ENCODE data around the gene PIK3R5. TPM values are rescaled to one million over a fixed set of nuclear protein-coding genes. Genes with fewer than 3 reads are reported as not detected.

The PIK3R5 gene
- total RNA-seq, 1 donor from 2014 or later, result 2.1 TPM

DNA sequence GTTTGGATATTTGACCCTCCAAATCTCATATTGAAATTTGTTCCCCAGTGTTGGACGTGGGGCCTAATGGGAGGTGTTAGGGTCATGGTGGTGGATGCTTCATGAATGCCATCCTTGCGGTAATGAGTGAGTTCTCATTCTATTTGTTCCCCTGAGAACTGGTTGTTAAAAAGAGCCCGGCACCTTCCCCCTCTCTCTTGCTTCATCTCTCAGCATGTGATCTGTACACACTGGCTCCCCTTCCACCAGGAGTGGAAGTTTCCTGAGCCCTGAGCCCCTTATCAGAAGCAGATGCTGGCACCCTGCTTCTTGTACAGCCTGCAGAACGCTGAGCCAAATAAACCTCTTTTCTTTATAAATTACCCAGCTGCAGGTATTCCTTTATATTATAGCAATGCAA, 123.7 kb downstream of the PIK3R5 start:
- Histone ChIP-seq H3K9me3 (ENCODE audit: control insufficient read depth in 3 of 3, low read length in 3 of 3) (peaks cover 0 to 2% (median 0%) of the 10 kb centered on the region in 3 donors), H3K27me3 (ENCODE audit: control insufficient read depth in 3 of 3, insufficient read depth in 3 of 3, low read length in 3 of 3) (peaks cover 0 to 8% (median 4%) of the 10 kb centered on the region in 3 donors), H3K36me3 (ENCODE audit: control insufficient read depth in 3 of 3, insufficient read depth in 3 of 3, low read length in 3 of 3) (no peaks in the 10 kb centered on the region), H3K4me3 (ENCODE audit: low read length in 3 of 3) (no peak overlapping the region), H3K4me1 (ENCODE audit: control insufficient read depth in 3 of 3, insufficient read depth in 3 of 3, low read length in 3 of 3) (no peaks in the 10 kb centered on the region), H3K9ac (ENCODE audit: low read depth in 1 of 3, low read length in 3 of 3) (no peak overlapping the region), H3K27ac (ENCODE audit: low read depth, low read length) (no peak overlapping the region)

GRCh38 chr17:8839410-8839935, 126.0 kb downstream of the PIK3R5 start:
- no peak overlapping the region for H3K4me3 ChIP-seq (ENCODE audit: low read length in 3 of 3)
- H3K27me3 ChIP-seq (ENCODE audit: control insufficient read depth in 3 of 3, insufficient read depth in 3 of 3, low read length in 3 of 3), result peaks cover 0 to 15% (median 13%) of the 10 kb centered on the region in 3 donors
- no peak overlapping the region for H3K27ac ChIP-seq (ENCODE audit: low read depth, low read length)
- H3K36me3 ChIP-seq (ENCODE audit: control insufficient read depth in 3 of 3, insufficient read depth in 3 of 3, low read length in 3 of 3), result no peaks in the 10 kb centered on the region
- no peak overlapping the region for H3K9ac ChIP-seq (ENCODE audit: low read depth in 1 of 3, low read length in 3 of 3)
- H3K9me3 ChIP-seq (ENCODE audit: control insufficient read depth in 3 of 3, low read length in 3 of 3), result peaks cover 0 to 2% (median 0%) of the 10 kb centered on the region in 3 donors
- no peaks in the 10 kb centered on the region for H3K4me1 ChIP-seq (ENCODE audit: control insufficient read depth in 3 of 3, insufficient read depth in 3 of 3, low read length in 3 of 3)

GRCh38 chr17:8838551-8839095, 126.9 kb downstream of the PIK3R5 start:
- no peaks in the 10 kb centered on the region for H3K4me1 ChIP-seq (ENCODE audit: control insufficient read depth in 3 of 3, insufficient read depth in 3 of 3, low read length in 3 of 3)
- no peak overlapping the region for H3K27ac ChIP-seq (ENCODE audit: low read depth, low read length)
- H3K4me3 ChIP-seq (ENCODE audit: low read length in 3 of 3), result no peak overlapping the region
- H3K27me3 ChIP-seq (ENCODE audit: control insufficient read depth in 3 of 3, insufficient read depth in 3 of 3, low read length in 3 of 3), result peaks cover 0 to 15% (median 13%) of the 10 kb centered on the region in 3 donors
- no peaks in the 10 kb centered on the region for H3K36me3 ChIP-seq (ENCODE audit: control insufficient read depth in 3 of 3, insufficient read depth in 3 of 3, low read length in 3 of 3)
- H3K9me3 ChIP-seq (ENCODE audit: control insufficient read depth in 3 of 3, low read length in 3 of 3), result peaks cover 0 to under 1% (median 0%) of the 10 kb centered on the region in 3 donors
- no peak overlapping the region for H3K9ac ChIP-seq (ENCODE audit: low read depth in 1 of 3, low read length in 3 of 3)

- no peak overlapping the region for H3K27ac ChIP-seq (ENCODE audit: low read depth, low read length)
- H3K27me3 ChIP-seq (ENCODE audit: control insufficient read depth in 3 of 3, insufficient read depth in 3 of 3, low read length in 3 of 3), result peaks cover 3 to 23% (median 20%) of the 10 kb centered on the region in 3 donors
- H3K4me1 ChIP-seq (ENCODE audit: control insufficient read depth in 3 of 3, insufficient read depth in 3 of 3, low read length in 3 of 3), result no peaks in the 10 kb centered on the region
- H3K4me3 ChIP-seq (ENCODE audit: low read length in 3 of 3), result no peak overlapping the region
- no peaks in the 10 kb centered on the region for H3K9me3 ChIP-seq (ENCODE audit: control insufficient read depth in 3 of 3, low read length in 3 of 3)
- no peak overlapping the region for H3K9ac ChIP-seq (ENCODE audit: low read depth in 1 of 3, low read length in 3 of 3)
- H3K36me3 ChIP-seq (ENCODE audit: control insufficient read depth in 3 of 3, insufficient read depth in 3 of 3, low read length in 3 of 3), result no peaks in the 10 kb centered on the region
These were observed 127.9 kb downstream of the PIK3R5 start for GRCh38 chr17:8837563-8838075.

- Histone ChIP-seq H3K36me3 (ENCODE audit: control insufficient read depth in 3 of 3, insufficient read depth in 3 of 3, low read length in 3 of 3) (no peaks in the 10 kb centered on the region), H3K4me3 (ENCODE audit: low read length in 3 of 3) (no peak overlapping the region), H3K27me3 (ENCODE audit: control insufficient read depth in 3 of 3, insufficient read depth in 3 of 3, low read length in 3 of 3) (peaks cover 3 to 23% (median 22%) of the 10 kb centered on the region in 3 donors), H3K9me3 (ENCODE audit: control insufficient read depth in 3 of 3, low read length in 3 of 3) (no peaks in the 10 kb centered on the region), H3K4me1 (ENCODE audit: control insufficient read depth in 3 of 3, insufficient read depth in 3 of 3, low read length in 3 of 3) (no peaks in the 10 kb centered on the region), H3K27ac (ENCODE audit: low read depth, low read length) (no peak overlapping the region), H3K9ac (ENCODE audit: low read depth in 1 of 3, low read length in 3 of 3) (no peak overlapping the region)
These were observed 128.5 kb downstream of the PIK3R5 start for GRCh38 chr17:8836821-8837562.

DNA sequence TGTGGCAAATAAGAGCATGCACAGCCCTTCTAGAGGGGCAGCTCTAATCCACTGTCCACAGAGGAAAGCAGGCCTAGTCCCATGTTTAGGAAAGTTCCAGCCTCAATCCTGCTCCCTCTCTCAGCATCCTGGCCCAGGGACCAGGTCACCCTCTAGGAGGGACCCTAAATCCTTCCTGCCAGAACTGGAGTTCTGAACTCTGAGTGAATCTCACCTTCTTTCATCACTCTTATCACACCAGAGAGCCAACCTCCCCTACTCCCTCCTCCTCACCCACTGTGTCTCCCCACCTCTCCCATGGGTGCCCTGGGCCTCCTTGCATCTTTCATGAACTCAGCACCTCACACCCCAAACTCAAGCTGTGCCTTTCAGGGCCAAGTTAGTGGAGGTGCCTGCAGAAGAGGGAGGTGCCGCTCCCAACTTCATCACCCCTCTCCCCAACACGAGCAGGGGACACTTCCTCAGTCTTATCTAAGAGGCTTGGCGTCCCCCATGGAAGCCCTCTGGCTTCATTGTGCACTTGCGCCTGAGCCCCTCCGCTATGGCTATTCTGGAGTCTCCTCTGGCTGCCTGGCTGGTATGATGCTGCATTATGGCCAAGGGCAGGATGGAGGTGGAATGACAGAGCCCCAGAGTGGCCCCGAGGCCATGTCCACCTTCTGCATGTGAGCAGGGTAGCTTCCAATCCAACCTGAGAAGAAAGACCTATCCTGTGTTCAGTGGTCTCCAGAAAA, 129.7 kb downstream of the PIK3R5 start:
- no peaks in the 10 kb centered on the region for H3K9me3 ChIP-seq (ENCODE audit: control insufficient read depth in 3 of 3, low read length in 3 of 3)
- no peak overlapping the region for H3K4me3 ChIP-seq (ENCODE audit: low read length in 3 of 3)
- H3K27me3 ChIP-seq (ENCODE audit: control insufficient read depth in 3 of 3, insufficient read depth in 3 of 3, low read length in 3 of 3), result peaks cover 3 to 25% (median 23%) of the 10 kb centered on the region in 3 donors
- H3K4me1 ChIP-seq (ENCODE audit: control insufficient read depth in 3 of 3, insufficient read depth in 3 of 3, low read length in 3 of 3), result no peaks in the 10 kb centered on the region
- no peaks in the 10 kb centered on the region for H3K36me3 ChIP-seq (ENCODE audit: control insufficient read depth in 3 of 3, insufficient read depth in 3 of 3, low read length in 3 of 3)
- no peak overlapping the region for H3K9ac ChIP-seq (ENCODE audit: low read depth in 1 of 3, low read length in 3 of 3)
- no peak overlapping the region for H3K27ac ChIP-seq (ENCODE audit: low read depth, low read length)

DNA sequence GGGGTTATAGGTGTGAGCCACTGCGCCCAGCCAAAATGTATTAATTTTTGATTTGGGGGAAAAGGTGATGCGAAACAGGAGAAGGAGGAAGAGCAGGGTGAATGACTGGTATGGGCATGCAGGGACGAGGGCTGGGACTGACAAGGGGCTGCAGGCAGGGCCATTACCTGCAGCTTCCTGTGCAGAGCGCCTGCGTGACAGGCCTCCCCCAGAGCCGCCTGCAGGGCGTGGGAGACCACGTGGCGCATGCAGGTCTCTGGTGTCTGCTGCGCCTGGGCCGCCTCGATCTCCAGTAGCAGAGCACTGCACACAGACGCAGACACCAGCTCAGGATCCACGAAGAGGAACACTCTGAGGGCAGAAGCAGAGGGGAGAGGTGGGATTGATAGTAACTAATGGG, 130.4 kb downstream of the PIK3R5 start:
- Histone ChIP-seq H3K9ac (ENCODE audit: low read depth in 1 of 3, low read length in 3 of 3) (no peak overlapping the region), H3K4me3 (ENCODE audit: low read length in 3 of 3) (no peak overlapping the region), H3K27ac (ENCODE audit: low read depth, low read length) (no peak overlapping the region), H3K4me1 (ENCODE audit: control insufficient read depth in 3 of 3, insufficient read depth in 3 of 3, low read length in 3 of 3) (no peaks in the 10 kb centered on the region), H3K36me3 (ENCODE audit: control insufficient read depth in 3 of 3, insufficient read depth in 3 of 3, low read length in 3 of 3) (no peaks in the 10 kb centered on the region), H3K9me3 (ENCODE audit: control insufficient read depth in 3 of 3, low read length in 3 of 3) (no peaks in the 10 kb centered on the region), H3K27me3 (ENCODE audit: control insufficient read depth in 3 of 3, insufficient read depth in 3 of 3, low read length in 3 of 3) (peaks cover 3 to 25% (median 23%) of the 10 kb centered on the region in 3 donors)

DNA sequence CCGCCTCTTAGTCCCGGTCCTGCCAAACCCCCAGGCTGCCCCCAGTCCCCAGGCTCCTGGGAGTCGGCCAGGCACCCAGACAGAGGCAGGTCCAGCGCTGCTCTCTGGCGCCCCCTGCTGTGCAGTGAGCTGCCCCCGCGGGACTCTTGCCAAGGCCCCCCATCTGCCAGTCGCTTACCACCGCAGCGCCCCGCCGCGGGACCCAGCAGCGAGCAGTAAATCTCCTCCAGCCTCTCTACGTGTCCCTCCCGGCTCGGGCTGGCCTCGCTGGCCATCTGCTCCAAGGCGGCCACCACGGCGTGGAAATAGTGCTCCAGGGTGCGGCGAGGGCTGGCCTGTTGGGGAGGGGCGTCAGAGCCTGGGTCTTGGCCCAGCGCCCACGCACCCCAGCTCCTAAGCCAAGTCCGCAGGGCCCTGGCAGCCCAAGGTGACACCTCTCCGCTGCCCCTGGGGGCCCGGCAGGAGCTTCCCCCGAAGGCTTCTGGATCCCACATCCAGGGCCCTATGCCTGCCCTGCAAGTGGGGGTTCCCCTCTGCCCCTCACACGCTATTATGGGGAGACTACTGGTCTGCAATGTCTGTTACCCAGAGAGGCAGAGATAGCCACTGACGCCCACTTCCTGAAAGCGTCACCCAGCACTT, 132.7 kb downstream of the PIK3R5 start:
- Histone ChIP-seq H3K27me3 (ENCODE audit: control insufficient read depth in 3 of 3, insufficient read depth in 3 of 3, low read length in 3 of 3) (peaks cover 3 to 34% (median 21%) of the 10 kb centered on the region in 3 donors), H3K36me3 (ENCODE audit: control insufficient read depth in 3 of 3, insufficient read depth in 3 of 3, low read length in 3 of 3) (no peaks in the 10 kb centered on the region), H3K9ac (ENCODE audit: low read depth in 1 of 3, low read length in 3 of 3) (no peak overlapping the region), H3K27ac (ENCODE audit: low read depth, low read length) (no peak overlapping the region), H3K4me3 (ENCODE audit: low read length in 3 of 3) (no peak overlapping the region), H3K4me1 (ENCODE audit: control insufficient read depth in 3 of 3, insufficient read depth in 3 of 3, low read length in 3 of 3) (no peaks in the 10 kb centered on the region), H3K9me3 (ENCODE audit: control insufficient read depth in 3 of 3, low read length in 3 of 3) (no peaks in the 10 kb centered on the region)

DNA sequence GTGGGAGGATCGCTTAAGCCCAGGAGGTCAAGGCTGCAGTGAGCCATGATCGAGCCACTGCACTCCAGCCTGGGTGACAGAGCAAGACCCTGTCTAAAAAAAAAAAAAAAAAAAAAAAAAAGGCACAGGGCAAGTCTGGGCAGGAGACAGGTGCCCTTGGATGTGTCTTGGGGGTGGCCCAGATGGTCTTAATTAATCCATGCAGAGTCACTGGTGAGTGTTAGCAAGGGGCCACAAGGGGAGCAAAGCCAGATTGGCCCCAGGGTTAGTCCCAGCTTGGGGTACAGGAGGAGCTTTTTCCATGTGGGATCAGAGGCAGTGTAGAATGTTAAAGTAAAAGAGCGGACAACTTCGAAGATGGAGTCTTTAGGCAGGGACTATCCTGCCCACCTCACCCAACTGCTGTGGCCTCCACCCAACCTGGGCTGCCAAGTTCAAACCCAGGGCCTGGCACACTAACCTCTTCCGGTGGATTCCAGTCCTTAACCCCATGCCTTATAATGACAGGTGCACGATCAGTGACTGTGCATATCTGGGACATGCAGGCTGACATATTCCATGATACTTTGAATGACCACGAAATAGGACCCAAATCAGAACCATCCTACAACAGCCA, 134.2 kb downstream of the PIK3R5 start:
- H3K9me3 ChIP-seq (ENCODE audit: control insufficient read depth in 3 of 3, low read length in 3 of 3), result no peaks in the 10 kb centered on the region
- H3K27me3 ChIP-seq (ENCODE audit: control insufficient read depth in 3 of 3, insufficient read depth in 3 of 3, low read length in 3 of 3), result peaks cover 3 to 30% (median 18%) of the 10 kb centered on the region in 3 donors
- no peaks in the 10 kb centered on the region for H3K36me3 ChIP-seq (ENCODE audit: control insufficient read depth in 3 of 3, insufficient read depth in 3 of 3, low read length in 3 of 3)
- no peak overlapping the region for H3K9ac ChIP-seq (ENCODE audit: low read depth in 1 of 3, low read length in 3 of 3)
- H3K27ac ChIP-seq (ENCODE audit: low read depth, low read length), result no peak overlapping the region
- H3K4me3 ChIP-seq (ENCODE audit: low read length in 3 of 3), result no peak overlapping the region
- no peaks in the 10 kb centered on the region for H3K4me1 ChIP-seq (ENCODE audit: control insufficient read depth in 3 of 3, insufficient read depth in 3 of 3, low read length in 3 of 3)

Data from skeletal muscle tissue (tissue), 4 donors.